Fibroblast of villous mesenchyme (primary cell): ENCODE results near the gene FGD6. TPM values are rescaled to one million over a fixed set of nuclear protein-coding genes. Genes with fewer than 3 reads are reported as not detected.

Source experiments
- DNase-seq: peaks from one replicate; pipeline ENCODE4 v3.0.0-alpha.2; 2010; ENCODE audit warnings: low read depth
- H3K4me3 ChIP-seq: 2 replicates; pipeline ENCODE4 v1.5.1; 2011; ENCODE audit warnings: low read depth, mild to moderate bottlenecking, low read length
- CTCF ChIP-seq: IDR thresholded peaks from 2 replicates; pipeline ENCODE4 v1.5.1; 2012; ENCODE audit warnings: low read depth, mild to moderate bottlenecking, low read length; ENCODE audit not compliant: insufficient read depth
- total RNA-seq: library from RNA; depleted of rRNA; stranded (reverse); fragments of >200 nt; gene quantifications from 2 replicates; pipeline ENCODE4 v1.2.3, GENCODE V29; 2012

FGD6 gene
- total RNA-seq, 1 donor: 18.1 TPM

- no peak overlapping the region for H3K4me3 ChIP-seq
- no peak for DNase-seq
- TF ChIP-seq CTCF: no peak
These were observed 2.8 kb downstream of the FGD6 start for GRCh38 chr12:95214466-95214865.

DNA sequence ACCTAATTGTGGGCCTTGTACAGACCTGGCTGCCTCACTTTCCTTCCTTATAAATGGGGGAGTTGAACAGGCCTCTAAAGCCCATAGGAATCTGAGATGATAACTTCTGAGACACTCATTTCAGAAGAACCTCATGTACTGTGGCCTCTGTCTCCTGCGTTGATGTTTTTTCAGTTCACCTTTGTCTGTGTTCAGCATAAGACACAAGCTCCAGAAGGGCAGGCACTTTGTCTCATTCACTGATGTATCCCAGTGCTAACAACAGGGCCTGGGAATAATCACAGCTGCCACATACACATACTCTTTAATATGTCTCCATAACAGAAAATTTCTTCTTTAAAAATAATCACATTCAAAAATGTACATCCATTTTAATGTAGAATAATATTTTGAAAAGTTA lies 3.3 kb downstream of the FGD6 start:
- H3K4me3 ChIP-seq: no peak overlapping the region
- DNase-seq: no peak
- TF ChIP-seq CTCF: no peak

GRCh38 chr12:95213119-95213518 lies 4.1 kb downstream of the FGD6 start:
- H3K4me3 ChIP-seq: no peak overlapping the region
- no peak for DNase-seq
- TF ChIP-seq CTCF: no peak

GRCh38 chr12:95212586-95212985 lies 4.7 kb downstream of the FGD6 start:
- no peak for DNase-seq
- no peak overlapping the region for H3K4me3 ChIP-seq
- no peak for TF ChIP-seq CTCF

DNA sequence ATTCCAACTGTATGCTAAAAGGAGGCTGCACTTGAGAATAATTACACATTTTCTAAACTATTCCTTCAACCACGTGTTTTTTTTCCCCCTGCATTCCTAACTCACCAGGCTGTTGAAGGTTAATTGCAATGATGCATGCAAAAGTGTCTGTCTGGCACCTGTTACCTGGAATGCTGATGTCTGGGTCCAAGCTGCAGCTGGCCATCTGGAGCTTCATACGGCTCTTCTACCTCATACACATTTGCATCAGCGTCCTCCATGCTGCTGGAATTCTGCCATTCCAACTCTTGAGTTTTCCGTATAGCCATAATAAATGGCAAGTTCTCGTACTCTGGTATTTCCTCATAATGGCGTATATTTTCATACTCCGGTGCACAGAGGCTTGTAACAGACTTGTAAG lies 8.6 kb downstream of the FGD6 start:
- no peak for TF ChIP-seq CTCF
- no peak overlapping the region for H3K4me3 ChIP-seq
- no peak for DNase-seq

DNA sequence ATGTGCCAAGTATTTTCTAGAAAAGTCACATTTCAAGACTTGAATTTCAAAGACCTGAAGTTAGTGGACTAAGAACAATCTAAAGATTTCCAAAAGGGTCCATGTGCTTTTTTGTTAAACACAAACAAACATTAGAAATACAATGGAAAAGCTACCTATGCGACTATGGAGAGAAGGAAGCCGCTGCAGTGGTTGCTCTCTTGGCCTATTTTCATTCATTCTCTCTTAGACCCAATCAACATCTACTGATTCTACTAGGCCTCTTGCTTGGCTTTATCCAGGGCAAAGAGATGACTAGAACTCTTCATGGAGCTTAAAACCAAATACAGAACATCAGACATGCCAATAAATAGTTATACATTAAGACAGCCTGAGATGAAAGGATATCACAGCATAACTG lies 9.9 kb downstream of the FGD6 start:
- no peak for DNase-seq
- H3K4me3 ChIP-seq: no peak overlapping the region
- no peak for TF ChIP-seq CTCF

GRCh38 chr12:95206916-95207315 lies 10.4 kb downstream of the FGD6 start:
- no peak for TF ChIP-seq CTCF
- DNase-seq: no peak
- H3K4me3 ChIP-seq: no peak overlapping the region
